ENCODE results near the gene IPO5.

IPO5 gene

GRCh38 chr13:98068521-98068920 is 115.0 kb downstream of the IPO5 start:
- TF ChIP-seq, protein P1, sequence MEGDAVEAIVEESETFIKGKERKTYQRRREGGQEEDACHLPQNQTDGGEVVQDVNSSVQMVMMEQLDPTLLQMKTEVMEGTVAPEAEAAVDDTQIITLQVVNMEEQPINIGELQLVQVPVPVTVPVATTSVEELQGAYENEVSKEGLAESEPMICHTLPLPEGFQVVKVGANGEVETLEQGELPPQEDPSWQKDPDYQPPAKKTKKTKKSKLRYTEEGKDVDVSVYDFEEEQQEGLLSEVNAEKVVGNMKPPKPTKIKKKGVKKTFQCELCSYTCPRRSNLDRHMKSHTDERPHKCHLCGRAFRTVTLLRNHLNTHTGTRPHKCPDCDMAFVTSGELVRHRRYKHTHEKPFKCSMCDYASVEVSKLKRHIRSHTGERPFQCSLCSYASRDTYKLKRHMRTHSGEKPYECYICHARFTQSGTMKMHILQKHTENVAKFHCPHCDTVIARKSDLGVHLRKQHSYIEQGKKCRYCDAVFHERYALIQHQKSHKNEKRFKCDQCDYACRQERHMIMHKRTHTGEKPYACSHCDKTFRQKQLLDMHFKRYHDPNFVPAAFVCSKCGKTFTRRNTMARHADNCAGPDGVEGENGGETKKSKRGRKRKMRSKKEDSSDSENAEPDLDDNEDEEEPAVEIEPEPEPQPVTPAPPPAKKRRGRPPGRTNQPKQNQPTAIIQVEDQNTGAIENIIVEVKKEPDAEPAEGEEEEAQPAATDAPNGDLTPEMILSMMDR (conservative IDR thresholded peaks at IDR 0.05; ENCODE audit: low read depth, low read length): no peak
- H3K4me3 ChIP-seq (ENCODE audit: low read length): no peak overlapping the region
- no peak for DNase-seq (ENCODE audit: low read depth)

DNA sequence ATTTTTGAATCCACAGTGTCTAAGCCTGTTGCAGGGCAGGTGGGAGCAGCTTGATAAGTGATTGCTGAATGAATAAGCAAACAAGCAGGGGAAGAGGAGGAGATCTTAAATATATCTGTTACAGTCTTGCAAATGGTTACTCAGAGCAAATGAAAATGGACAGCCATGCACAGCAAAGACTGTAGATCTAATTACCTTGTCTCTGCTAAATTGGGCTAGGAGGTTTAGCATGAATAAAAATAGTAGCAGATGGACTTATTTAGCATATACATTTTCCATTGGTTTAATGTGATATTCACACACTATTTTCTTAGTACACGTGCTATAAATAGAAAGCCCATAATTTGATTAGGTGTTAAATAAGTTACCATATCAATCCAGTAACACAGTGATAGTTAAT is 116.5 kb downstream of the IPO5 start:
- DNase-seq (ENCODE audit: low read depth): no peak
- TF ChIP-seq, protein P1 (conservative IDR thresholded peaks at IDR 0.05; ENCODE audit: low read depth, low read length): no peak
- no peak overlapping the region for H3K4me3 ChIP-seq (ENCODE audit: low read length)

GRCh38 chr13:98071316-98071715 is 117.8 kb downstream of the IPO5 start:
- DNase-seq (ENCODE audit: low read depth): no peak
- H3K4me3 ChIP-seq (ENCODE audit: low read length): no peak overlapping the region
- TF ChIP-seq, protein P1 (conservative IDR thresholded peaks at IDR 0.05; ENCODE audit: low read depth, low read length): no peak

GRCh38 chr13:98072476-98072875 is 119.0 kb downstream of the IPO5 start:
- DNase-seq (ENCODE audit: low read depth): no peak
- no peak overlapping the region for H3K4me3 ChIP-seq (ENCODE audit: low read length)
- TF ChIP-seq, protein P1 (conservative IDR thresholded peaks at IDR 0.05; ENCODE audit: low read depth, low read length): no peak
